Kidney tubule cell (primary cell): ENCODE data around the gene TRIM66.
A peak's percentile ranks its signal among the peaks of the same experiment; 100 is the strongest.

Experiments used
- DNase-seq: peaks from one replicate; pipeline ENCODE4 v3.0.0-alpha.2; 2018; ENCODE audit warnings: low spot score

TRIM66 gene

GRCh38 chr11:8713760-8714454 lies 31.4 kb upstream of the TRIM66 start:
- DNase-seq: no peak

- DNase-seq: no peak
Observed at GRCh38 chr11:8712506-8712905, 30.0 kb upstream of the TRIM66 start.

GRCh38 chr11:8711895-8712442 lies 29.5 kb upstream of the TRIM66 start:
- DNase-seq: no peak

- DNase-seq: no peak
Observed at GRCh38 chr11:8709777-8710176, 27.3 kb upstream of the TRIM66 start.

GRCh38 chr11:8709002-8709672 lies 26.7 kb upstream of the TRIM66 start:
- no peak for DNase-seq

GRCh38 chr11:8707541-8708191 lies 25.2 kb upstream of the TRIM66 start:
- DNase-seq: no peak

- DNase-seq: no peak
Observed at GRCh38 chr11:8706673-8707432, 24.4 kb upstream of the TRIM66 start.

- DNase-seq: no peak
Observed at GRCh38 chr11:8705146-8705545, 22.7 kb upstream of the TRIM66 start.

GRCh38 chr11:8704136-8704535 lies 21.7 kb upstream of the TRIM66 start:
- no peak for DNase-seq

GRCh38 chr11:8702598-8702915 lies 20.1 kb upstream of the TRIM66 start:
- DNase-seq: no peak

- no peak for DNase-seq
Observed at GRCh38 chr11:8701891-8702597, 19.6 kb upstream of the TRIM66 start.

GRCh38 chr11:8699903-8700302 lies 17.4 kb upstream of the TRIM66 start:
- peak; percentile 75 for DNase-seq

GRCh38 chr11:8698917-8699441 lies 16.5 kb upstream of the TRIM66 start:
- peak; percentile 34 for DNase-seq

- DNase-seq: no peak
Observed at GRCh38 chr11:8698379-8698851, 15.9 kb upstream of the TRIM66 start.

- DNase-seq: no peak
Observed at GRCh38 chr11:8697054-8697453, 14.6 kb upstream of the TRIM66 start.

- DNase-seq: no peak
Observed at GRCh38 chr11:8694137-8694536, 11.7 kb upstream of the TRIM66 start.

GRCh38 chr11:8693555-8693954 lies 11.1 kb upstream of the TRIM66 start:
- DNase-seq: no peak

GRCh38 chr11:8693010-8693551 lies 10.6 kb upstream of the TRIM66 start:
- DNase-seq: no peak

GRCh38 chr11:8692417-8692816 lies 10.0 kb upstream of the TRIM66 start:
- DNase-seq: no peak

- no peak for DNase-seq
Observed at GRCh38 chr11:8691601-8692000, 9.1 kb upstream of the TRIM66 start.
